Neural cell (in vitro differentiated cells): ENCODE data around the gene C14orf119. TPM values are rescaled to one million over a fixed set of nuclear protein-coding genes. Genes with fewer than 3 reads are reported as not detected.

Experiments used
- H2AFZ ChIP-seq: fragments of 200-600, 300-800 bp; sonication (generic), shearing (Covaris generic); 2 replicates; pipeline ENCODE4 v1.6.0; 2014; ENCODE audit warnings: low read depth, mild to moderate bottlenecking, antibody characterized with exemption, low read length, moderate library complexity
- H3F3A ChIP-seq: fragments of 200-600 bp; shearing (Covaris generic); 2 replicates; pipeline ENCODE4 v1.6.1; 2016; ENCODE audit warnings: mild to moderate bottlenecking, moderate library complexity, mixed read lengths, antibody characterized with exemption, low read length; ENCODE audit not compliant: insufficient read depth, poor library complexity, severe bottlenecking
- H3K27ac ChIP-seq: fragments of 200-600, 300-800 bp; sonication (generic), shearing (Covaris generic); 2 replicates; pipeline ENCODE4 v1.5.1; 2014; ENCODE audit warnings: mild to moderate bottlenecking, low read length, moderate library complexity
- H3K27me3 ChIP-seq: fragments of 300-800, 200-600 bp; sonication (generic), shearing (Covaris generic); 2 replicates; pipeline ENCODE4 v1.6.0; 2014; ENCODE audit warnings: mild to moderate bottlenecking, low read depth, low read length, moderate library complexity; ENCODE audit not compliant: insufficient read depth
- H3K36me3 ChIP-seq: fragments of 300-800, 200-600 bp; sonication (generic), shearing (Covaris generic); 2 replicates; pipeline ENCODE4 v1.5.1; 2014; ENCODE audit warnings: mild to moderate bottlenecking, antibody characterized with exemption, low read length, moderate library complexity; ENCODE audit not compliant: insufficient read depth
- H3K4me2 ChIP-seq: fragments of 300-800, 200-600 bp; sonication (generic), shearing (Covaris generic); 2 replicates; pipeline ENCODE4 v1.6.0; 2014; ENCODE audit warnings: mild to moderate bottlenecking, low read length
- H3K4me3 ChIP-seq: fragments of 300-800, 200-600 bp; sonication (generic), shearing (Covaris generic); 2 replicates; pipeline ENCODE4 v1.5.1; 2014; ENCODE audit warnings: mild to moderate bottlenecking, low read length, moderate library complexity
- H3K79me2 ChIP-seq: fragments of 200-600 bp; shearing (Covaris generic); replicated peaks from 2 replicates; pipeline ENCODE4 v1.6.0; 2014; ENCODE audit warnings: mild to moderate bottlenecking, low read length, moderate library complexity; ENCODE audit not compliant: insufficient read depth
- H3K9ac ChIP-seq: fragments of 300-800, 200-600 bp; sonication (generic), shearing (Covaris generic); 2 replicates; pipeline ENCODE4 v1.6.1; 2016; ENCODE audit warnings: mild to moderate bottlenecking, low read length, mixed read lengths
- H3K9me2 ChIP-seq: fragments of 200-600 bp; shearing (Covaris generic); 2 replicates; pipeline ENCODE4 v1.6.1; 2016; ENCODE audit warnings: mild to moderate bottlenecking, low read length, mixed read lengths; ENCODE audit not compliant: insufficient read depth
- H3K9me3 ChIP-seq: fragments of 200-600, 300-800 bp; sonication (generic), shearing (Covaris generic); 2 replicates; pipeline ENCODE4 v1.6.1; 2016; ENCODE audit warnings: mild to moderate bottlenecking, mixed run types, low read length, moderate library complexity, mixed read lengths
- H4K20me1 ChIP-seq: fragments of 200-600 bp; shearing (Covaris generic); 2 replicates; pipeline ENCODE4 v1.6.1; 2016; ENCODE audit warnings: mild to moderate bottlenecking, mixed run types; ENCODE audit not compliant: insufficient read depth
- CTCF ChIP-seq: fragments of 450-650 bp; IDR thresholded peaks from 2 replicates; pipeline ENCODE4 v1.5.1; 2014; ENCODE audit warnings: antibody characterized with exemption, mild to moderate bottlenecking, moderate library complexity; ENCODE audit not compliant: poor library complexity, severe bottlenecking
- EP300 ChIP-seq: fragments of 450-650 bp; conservative IDR thresholded peaks from 2 replicates; pipeline ENCODE4 v1.6.1; 2014; ENCODE audit warnings: antibody characterized with exemption, mild to moderate bottlenecking, moderate library complexity; ENCODE audit not compliant: poor library complexity, severe bottlenecking
- EZH2 ChIP-seq: fragments of 200-600, 300-800 bp; shearing (Covaris generic), sonication (generic); IDR thresholded peaks from 2 replicates; pipeline ENCODE4 v1.6.1; 2014; ENCODE audit warnings: antibody characterized with exemption, low read length, borderline replicate concordance, mild to moderate bottlenecking; ENCODE audit not compliant: insufficient read depth, poor library complexity, severe bottlenecking
- MXI1 ChIP-seq: fragments of 450-650 bp; conservative IDR thresholded peaks from 2 replicates; pipeline ENCODE4 v1.6.1; 2014; ENCODE audit warnings: antibody characterized with exemption, mild to moderate bottlenecking; ENCODE audit not compliant: poor library complexity, severe bottlenecking
- POLR2AphosphoS5 ChIP-seq: IDR thresholded peaks from 2 replicates; pipeline ENCODE4 v1.6.1; 2012
- RAD21 ChIP-seq: fragments of 450-650 bp; conservative IDR thresholded peaks from 2 replicates; pipeline ENCODE4 v1.6.1; 2014; ENCODE audit warnings: antibody characterized with exemption, mild to moderate bottlenecking, moderate library complexity
- REST ChIP-seq: IDR thresholded peaks from 2 replicates; pipeline ENCODE4 v1.6.1; 2012; ENCODE audit warnings: borderline replicate concordance
- SMC3 ChIP-seq: fragments of 450-650 bp; conservative IDR thresholded peaks from 2 replicates; pipeline ENCODE4 v1.6.1; 2014; ENCODE audit warnings: antibody characterized with exemption, mild to moderate bottlenecking, moderate library complexity; ENCODE audit not compliant: poor library complexity
- TAF1 ChIP-seq: IDR thresholded peaks from 2 replicates; pipeline ENCODE4 v1.6.1; 2012; ENCODE audit warnings: low read depth
- polyA plus RNA-seq: library from polyadenylated mRNA; depleted of rRNA; stranded (reverse); fragments of >200 nt; gene quantifications from 2 replicates; pipeline ENCODE4 v1.2.3, GENCODE V29; 2014

Gene C14orf119
- polyA plus RNA-seq, 1 donor from 2014 or later: 26.4 TPM

GRCh38 chr14:23110579-23111365 is 15.5 kb downstream of the C14orf119 start:
- no peaks in the 10 kb centered on the region for H3K79me2 ChIP-seq
- no peaks in the 10 kb centered on the region for H4K20me1 ChIP-seq
- TF ChIP-seq EP300 (no peak), RAD21 (no peak), REST (no peak), EZH2 (no peak), SMC3 (no peak), TAF1 (no peak), POLR2AphosphoS5 (no peak), MXI1 (no peak), CTCF (no peak)

GRCh38 chr14:23112359-23113178 is 17.3 kb downstream of the C14orf119 start:
- no peaks in the 10 kb centered on the region for H4K20me1 ChIP-seq
- TF ChIP-seq SMC3: no peak
- H3K9me2 ChIP-seq: no peaks in the 10 kb centered on the region
- no peak overlapping the region for H3K4me3 ChIP-seq
- H3K27ac ChIP-seq: no peak overlapping the region
- H3K9me3 ChIP-seq: no peaks in the 10 kb centered on the region
- no peaks in the 10 kb centered on the region for H3K27me3 ChIP-seq
- no peaks in the 10 kb centered on the region for H3F3A ChIP-seq
- H3K79me2 ChIP-seq: no peaks in the 10 kb centered on the region
- H3K9ac ChIP-seq: no peak overlapping the region
- no peaks in the 10 kb centered on the region for H3K36me3 ChIP-seq
- H2AFZ ChIP-seq: no peak overlapping the region
- no peak overlapping the region for H3K4me2 ChIP-seq

More at GRCh38 chr14:23110579-23111365, 15.5 kb downstream of the C14orf119 start:
- H3K27ac ChIP-seq: no peak overlapping the region
- H3K9me2 ChIP-seq: no peaks in the 10 kb centered on the region
- H3K27me3 ChIP-seq: no peaks in the 10 kb centered on the region
- no peak overlapping the region for H2AFZ ChIP-seq
- H3K36me3 ChIP-seq: no peaks in the 10 kb centered on the region
- H3K4me3 ChIP-seq: no peak overlapping the region
- H3K9me3 ChIP-seq: no peaks in the 10 kb centered on the region
- no peak overlapping the region for H3K4me2 ChIP-seq
- no peak overlapping the region for H3K9ac ChIP-seq
- no peaks in the 10 kb centered on the region for H3F3A ChIP-seq
